Measurements from ENCODE around the gene ASTN2.

ASTN2 gene

DNA sequence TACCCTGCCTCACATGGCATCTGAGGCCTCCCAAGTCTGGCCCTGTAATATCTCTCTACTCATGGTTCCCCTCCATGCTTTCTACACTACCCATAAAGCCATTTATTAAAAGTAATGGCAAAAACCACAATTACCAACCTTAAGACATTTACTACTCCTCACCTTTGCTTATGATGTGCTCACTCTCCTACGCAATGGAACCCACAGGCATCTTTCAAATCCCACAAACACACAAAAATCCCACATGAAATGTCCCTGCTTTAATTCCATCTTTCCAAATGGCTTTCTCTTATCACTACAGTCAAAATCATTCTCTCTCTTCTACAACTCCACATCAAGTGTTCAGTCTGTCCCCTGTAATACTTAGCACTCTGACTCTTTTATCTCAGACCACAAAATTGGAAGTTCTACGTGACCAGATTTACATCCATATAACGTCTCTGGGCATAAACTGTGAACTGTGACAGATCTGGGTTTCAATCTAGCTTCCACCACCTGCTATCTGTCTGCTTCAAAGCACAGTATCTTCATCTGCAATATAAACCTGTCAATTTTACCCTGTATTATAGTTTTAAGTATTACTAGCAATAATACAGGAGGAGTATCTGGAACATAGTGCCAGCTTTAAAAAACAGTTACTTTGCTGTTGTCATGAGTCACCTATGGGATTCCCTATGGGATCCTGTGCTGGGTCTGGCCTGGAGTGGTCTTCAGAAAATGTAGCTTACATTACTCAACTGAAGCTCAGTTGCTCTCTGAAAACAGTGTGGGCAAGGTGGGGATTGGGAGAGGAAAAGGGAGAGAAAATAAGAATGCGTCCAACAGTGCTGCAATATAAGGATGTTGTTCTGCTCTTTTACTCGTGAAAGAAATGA lies 864.8 kb downstream of the ASTN2 start:
- H3K4me3 ChIP-seq (ENCODE audit: low read length) = no peak overlapping the region
- no peak for DNase-seq (ENCODE audit: low read depth)
- TF ChIP-seq, protein P1, sequence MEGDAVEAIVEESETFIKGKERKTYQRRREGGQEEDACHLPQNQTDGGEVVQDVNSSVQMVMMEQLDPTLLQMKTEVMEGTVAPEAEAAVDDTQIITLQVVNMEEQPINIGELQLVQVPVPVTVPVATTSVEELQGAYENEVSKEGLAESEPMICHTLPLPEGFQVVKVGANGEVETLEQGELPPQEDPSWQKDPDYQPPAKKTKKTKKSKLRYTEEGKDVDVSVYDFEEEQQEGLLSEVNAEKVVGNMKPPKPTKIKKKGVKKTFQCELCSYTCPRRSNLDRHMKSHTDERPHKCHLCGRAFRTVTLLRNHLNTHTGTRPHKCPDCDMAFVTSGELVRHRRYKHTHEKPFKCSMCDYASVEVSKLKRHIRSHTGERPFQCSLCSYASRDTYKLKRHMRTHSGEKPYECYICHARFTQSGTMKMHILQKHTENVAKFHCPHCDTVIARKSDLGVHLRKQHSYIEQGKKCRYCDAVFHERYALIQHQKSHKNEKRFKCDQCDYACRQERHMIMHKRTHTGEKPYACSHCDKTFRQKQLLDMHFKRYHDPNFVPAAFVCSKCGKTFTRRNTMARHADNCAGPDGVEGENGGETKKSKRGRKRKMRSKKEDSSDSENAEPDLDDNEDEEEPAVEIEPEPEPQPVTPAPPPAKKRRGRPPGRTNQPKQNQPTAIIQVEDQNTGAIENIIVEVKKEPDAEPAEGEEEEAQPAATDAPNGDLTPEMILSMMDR (conservative IDR thresholded peaks at IDR 0.05; ENCODE audit: low read length) = no peak

DNA sequence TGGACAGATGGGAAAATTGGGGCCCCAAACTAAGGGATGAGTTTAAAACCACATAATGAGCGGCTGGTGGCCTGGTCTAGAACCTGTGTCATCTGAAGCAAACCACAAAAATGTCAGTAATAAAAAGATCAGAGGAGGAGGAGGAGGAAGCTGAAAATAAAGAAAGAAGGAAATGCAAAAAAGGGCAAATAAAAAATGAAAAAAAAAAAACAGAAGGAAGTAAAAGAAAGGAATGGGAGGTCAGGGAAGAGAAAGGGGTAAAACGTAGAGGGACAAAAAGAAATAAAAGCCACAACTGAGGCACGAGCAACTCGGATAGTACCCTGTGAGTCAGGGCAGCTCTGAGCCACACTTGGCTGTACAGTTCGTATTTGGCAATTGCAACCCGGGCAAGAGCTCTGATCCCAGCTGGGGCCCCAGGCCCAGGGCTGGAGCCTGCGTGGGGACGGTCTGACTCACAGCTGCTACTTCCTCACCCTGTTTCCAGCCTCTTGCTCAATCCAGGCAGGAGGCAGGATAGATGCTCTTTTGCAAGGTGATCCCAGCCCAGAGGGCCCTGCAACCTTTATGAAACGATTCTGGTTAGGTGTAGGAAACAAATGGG lies 865.7 kb downstream of the ASTN2 start:
- TF ChIP-seq, protein P1 (conservative IDR thresholded peaks at IDR 0.05; ENCODE audit: low read length) = no peak
- peak; percentile 96 for DNase-seq (ENCODE audit: low read depth)
- H3K4me3 ChIP-seq (ENCODE audit: low read length) = no peak overlapping the region

DNA sequence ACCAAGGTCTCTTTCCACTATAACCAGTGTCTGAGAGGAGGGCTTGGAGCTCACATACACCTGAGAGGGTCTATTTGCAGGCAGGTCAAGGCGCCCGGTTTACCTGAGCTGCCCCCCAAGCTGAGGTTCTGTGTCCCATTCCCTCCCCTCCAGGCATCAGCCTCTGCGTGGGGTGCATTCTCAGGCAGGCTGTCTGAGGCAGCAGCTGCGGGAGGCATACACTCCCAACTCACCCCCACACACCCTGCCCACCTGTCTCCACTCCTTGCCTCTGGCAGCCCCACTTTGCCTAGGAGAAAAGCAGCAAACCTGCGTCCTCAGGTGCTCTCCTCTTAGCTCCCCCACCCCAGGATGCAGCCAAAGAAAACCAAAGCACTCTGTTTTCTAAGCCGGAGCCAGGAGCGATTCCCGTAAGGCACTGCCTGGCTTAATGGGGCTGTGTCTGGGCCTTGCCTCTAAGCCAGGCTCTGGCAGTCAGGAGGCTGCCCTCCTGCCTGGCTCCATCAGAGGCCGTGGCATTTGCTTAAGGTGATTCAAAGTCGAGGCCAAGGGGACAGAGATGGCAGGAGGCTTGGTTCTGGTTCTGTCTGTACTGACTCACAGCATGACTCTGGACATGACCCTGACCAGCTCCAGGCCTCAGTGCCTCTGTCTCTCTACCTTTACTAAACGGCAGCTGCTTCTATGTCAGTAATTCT lies 867.0 kb downstream of the ASTN2 start:
- no peak overlapping the region for H3K4me3 ChIP-seq (ENCODE audit: low read length)
- TF ChIP-seq, protein P1 (conservative IDR thresholded peaks at IDR 0.05; ENCODE audit: low read length) = no peak
- DNase-seq (ENCODE audit: low read depth) = no peak

DNA sequence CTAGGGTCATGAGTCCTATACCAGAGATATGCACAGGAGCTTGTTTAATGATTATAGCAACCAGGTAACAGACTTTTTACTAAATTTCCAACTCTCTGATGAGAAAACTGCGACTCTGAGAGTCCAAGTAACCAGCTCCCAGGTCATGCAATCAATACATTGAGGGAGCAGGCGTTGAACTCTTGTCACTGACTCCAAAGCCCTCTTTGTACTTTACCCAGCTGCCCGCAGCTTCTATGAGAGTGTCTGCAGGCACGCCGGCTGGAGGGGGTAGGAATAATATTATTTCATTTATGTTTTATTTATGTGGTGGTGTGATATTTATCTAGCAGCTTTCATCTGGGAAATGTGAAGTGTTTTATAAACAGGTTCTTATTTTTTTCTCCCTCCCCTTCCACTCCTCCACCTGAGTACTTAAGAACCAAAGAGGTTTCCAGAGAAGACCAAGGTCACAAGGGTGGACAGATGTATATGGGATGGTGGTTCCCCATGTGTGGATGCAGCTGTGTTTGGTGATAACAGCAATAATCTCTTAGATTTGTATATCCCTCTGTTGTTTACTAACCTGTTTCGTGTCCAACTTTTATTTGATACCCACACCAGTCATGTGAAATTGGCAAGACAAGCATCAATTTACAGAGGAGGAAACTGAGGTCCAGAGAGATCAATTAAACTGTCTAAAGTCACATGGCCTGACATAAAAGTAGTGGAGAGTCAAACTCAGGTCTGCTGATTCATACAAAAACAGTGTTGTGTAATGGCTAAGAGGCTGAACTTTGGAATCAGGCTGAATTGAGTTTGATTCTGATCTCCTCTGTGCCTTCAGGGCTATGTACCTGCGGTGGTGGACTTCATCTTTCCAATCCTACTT lies 867.9 kb downstream of the ASTN2 start:
- H3K4me3 ChIP-seq (ENCODE audit: low read length) = no peak overlapping the region
- peak; percentile 25 for DNase-seq (ENCODE audit: low read depth)
- TF ChIP-seq, protein P1 (conservative IDR thresholded peaks at IDR 0.05; ENCODE audit: low read length) = no peak

DNA sequence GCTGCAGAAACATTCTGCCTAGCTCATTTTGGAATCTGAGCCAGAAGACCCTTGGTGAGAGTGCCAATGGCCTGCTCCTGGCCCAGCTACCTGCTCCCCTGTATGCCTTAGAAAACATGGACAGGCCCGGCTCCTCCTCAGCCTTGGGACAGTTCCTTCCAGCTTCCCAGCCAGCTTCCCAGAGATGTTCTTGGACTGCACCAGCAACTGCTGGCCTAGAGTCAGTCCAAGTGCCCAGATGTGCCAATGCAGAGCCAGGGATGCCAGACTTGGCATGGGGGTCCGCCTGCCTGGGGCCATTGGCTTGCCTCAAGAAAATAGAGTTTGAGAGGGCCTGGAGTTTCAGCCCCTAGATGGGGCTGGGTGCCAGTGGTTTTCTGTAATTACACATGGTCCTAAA lies 870.0 kb downstream of the ASTN2 start:
- TF ChIP-seq, protein P1 (conservative IDR thresholded peaks at IDR 0.05; ENCODE audit: low read length) = no peak
- DNase-seq (ENCODE audit: low read depth) = no peak
- no peak overlapping the region for H3K4me3 ChIP-seq (ENCODE audit: low read length)

DNA sequence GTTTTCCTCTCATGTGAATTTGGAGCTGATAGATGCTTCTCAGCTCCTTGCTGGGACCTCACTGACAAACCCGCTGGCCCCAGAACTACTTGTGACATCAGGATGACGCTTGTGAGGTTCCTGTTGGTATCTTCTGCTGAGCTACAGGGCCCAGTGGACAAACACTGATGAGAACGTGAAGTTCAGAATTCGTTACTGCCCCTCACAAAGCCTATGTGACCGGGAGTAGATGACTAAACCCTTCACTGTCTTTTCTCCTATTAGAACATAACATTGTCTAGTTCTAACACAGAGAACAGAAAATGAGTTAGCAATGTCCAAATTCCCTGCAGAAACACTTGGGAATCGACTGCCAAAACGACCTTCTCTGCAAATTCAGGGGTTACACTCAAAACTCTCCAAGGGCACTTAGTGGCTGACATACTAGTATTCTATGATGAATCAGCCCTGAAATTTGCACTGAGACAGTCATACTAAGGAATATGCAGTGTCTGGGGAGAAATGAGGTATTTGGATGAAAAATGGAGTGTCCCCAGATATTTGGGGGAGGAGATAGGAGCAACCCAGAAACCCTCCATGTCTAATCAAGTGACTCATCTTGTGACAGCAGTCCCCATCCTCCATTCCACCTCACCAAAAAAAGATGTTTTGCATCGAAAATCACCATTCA lies 871.0 kb downstream of the ASTN2 start:
- TF ChIP-seq, protein P1 (conservative IDR thresholded peaks at IDR 0.05; ENCODE audit: low read length) = no peak
- peak; percentile 90 for DNase-seq (ENCODE audit: low read depth)
- no peak overlapping the region; the same call in 1 of the 2 replicates for H3K4me3 ChIP-seq (ENCODE audit: low read length)

Data from AG10803 (cell line).